Measurements from ENCODE around the gene YWHAG.

DNA sequence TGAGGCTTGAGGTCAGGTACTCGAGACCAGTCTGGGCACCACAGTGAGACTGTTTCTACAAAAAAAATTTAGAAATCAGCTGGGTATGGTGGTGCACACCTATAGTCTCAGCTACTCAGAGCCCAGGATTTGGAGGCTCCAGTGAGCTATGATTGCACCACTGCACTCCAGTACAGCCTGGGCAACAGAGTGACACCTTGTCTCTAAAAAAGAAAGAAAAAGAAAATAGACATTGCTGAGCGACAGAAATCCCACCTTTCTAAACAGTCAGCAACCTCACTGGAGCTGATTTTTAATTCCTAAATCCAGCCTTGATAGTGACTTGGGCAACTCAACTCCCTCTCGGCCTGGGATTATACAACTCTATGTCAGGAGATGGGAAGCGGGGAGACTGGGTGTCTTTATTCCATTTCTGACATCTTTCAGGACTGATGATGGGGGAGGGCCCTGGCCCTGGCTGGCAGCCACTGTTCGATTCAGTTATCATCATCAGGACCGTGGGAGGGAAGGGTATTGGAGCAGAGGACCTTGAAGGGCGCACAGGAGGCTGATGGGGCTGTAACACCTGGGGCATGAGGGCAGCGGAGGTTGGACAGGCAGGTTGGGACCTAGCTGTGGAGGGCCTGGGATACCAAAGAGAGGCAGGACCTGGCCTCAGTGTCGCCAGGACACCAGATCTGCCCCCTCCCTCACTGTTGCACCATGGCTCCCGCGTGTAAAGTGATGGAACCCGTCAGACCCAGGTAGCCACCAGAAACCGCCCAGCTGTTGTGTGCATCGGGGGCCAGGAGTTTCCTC lies 41.6 kb downstream of the YWHAG start:
- TF ChIP-seq ZNF565 (CRISPR knock-in tag; conservative IDR thresholded peaks at IDR 0.05; ENCODE audit: low read depth) (no peak), BACH2 (CRISPR knock-in tag; IDR thresholded peaks at IDR 0.05; ENCODE audit: borderline replicate concordance) (no peak), RARB (CRISPR knock-in tag; IDR thresholded peaks at IDR 0.05) (no peak), ZFP30 (CRISPR knock-in tag; IDR thresholded peaks at IDR 0.05) (no peak), ARNTL (CRISPR knock-in tag; IDR thresholded peaks at IDR 0.05; ENCODE audit: borderline replicate concordance, low read depth) (no peak), CSDC2 (CRISPR knock-in tag; IDR thresholded peaks at IDR 0.05) (no peak), ZNF8 (CRISPR knock-in tag; IDR thresholded peaks at IDR 0.05) (no peak), ESRRG (CRISPR knock-in tag; IDR thresholded peaks at IDR 0.05) (no peak)
- TF ChIP-seq, protein P1, sequence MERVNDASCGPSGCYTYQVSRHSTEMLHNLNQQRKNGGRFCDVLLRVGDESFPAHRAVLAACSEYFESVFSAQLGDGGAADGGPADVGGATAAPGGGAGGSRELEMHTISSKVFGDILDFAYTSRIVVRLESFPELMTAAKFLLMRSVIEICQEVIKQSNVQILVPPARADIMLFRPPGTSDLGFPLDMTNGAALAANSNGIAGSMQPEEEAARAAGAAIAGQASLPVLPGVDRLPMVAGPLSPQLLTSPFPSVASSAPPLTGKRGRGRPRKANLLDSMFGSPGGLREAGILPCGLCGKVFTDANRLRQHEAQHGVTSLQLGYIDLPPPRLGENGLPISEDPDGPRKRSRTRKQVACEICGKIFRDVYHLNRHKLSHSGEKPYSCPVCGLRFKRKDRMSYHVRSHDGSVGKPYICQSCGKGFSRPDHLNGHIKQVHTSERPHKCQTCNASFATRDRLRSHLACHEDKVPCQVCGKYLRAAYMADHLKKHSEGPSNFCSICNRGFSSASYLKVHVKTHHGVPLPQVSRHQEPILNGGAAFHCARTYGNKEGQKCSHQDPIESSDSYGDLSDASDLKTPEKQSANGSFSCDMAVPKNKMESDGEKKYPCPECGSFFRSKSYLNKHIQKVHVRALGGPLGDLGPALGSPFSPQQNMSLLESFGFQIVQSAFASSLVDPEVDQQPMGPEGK (CRISPR knock-in tag; IDR thresholded peaks at IDR 0.05; ENCODE audit: borderline replicate concordance): no peak
- TF ChIP-seq, protein P2, sequence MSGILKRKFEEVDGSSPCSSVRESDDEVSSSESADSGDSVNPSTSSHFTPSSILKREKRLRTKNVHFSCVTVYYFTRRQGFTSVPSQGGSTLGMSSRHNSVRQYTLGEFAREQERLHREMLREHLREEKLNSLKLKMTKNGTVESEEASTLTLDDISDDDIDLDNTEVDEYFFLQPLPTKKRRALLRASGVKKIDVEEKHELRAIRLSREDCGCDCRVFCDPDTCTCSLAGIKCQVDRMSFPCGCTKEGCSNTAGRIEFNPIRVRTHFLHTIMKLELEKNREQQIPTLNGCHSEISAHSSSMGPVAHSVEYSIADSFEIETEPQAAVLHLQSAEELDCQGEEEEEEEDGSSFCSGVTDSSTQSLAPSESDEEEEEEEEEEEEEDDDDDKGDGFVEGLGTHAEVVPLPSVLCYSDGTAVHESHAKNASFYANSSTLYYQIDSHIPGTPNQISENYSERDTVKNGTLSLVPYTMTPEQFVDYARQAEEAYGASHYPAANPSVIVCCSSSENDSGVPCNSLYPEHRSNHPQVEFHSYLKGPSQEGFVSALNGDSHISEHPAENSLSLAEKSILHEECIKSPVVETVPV (CRISPR knock-in tag; IDR thresholded peaks at IDR 0.05): no peak
- TF ChIP-seq, protein P3, sequence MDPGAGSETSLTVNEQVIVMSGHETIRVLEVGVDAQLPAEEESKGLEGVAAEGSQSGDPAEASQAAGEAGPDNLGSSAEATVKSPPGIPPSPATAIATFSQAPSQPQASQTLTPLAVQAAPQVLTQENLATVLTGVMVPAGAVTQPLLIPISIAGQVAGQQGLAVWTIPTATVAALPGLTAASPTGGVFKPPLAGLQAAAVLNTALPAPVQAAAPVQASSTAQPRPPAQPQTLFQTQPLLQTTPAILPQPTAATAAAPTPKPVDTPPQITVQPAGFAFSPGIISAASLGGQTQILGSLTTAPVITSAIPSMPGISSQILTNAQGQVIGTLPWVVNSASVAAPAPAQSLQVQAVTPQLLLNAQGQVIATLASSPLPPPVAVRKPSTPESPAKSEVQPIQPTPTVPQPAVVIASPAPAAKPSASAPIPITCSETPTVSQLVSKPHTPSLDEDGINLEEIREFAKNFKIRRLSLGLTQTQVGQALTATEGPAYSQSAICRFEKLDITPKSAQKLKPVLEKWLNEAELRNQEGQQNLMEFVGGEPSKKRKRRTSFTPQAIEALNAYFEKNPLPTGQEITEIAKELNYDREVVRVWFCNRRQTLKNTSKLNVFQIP (CRISPR knock-in tag; IDR thresholded peaks at IDR 0.05; ENCODE audit: borderline replicate concordance, low read depth): no peak
- TF ChIP-seq, protein P4, sequence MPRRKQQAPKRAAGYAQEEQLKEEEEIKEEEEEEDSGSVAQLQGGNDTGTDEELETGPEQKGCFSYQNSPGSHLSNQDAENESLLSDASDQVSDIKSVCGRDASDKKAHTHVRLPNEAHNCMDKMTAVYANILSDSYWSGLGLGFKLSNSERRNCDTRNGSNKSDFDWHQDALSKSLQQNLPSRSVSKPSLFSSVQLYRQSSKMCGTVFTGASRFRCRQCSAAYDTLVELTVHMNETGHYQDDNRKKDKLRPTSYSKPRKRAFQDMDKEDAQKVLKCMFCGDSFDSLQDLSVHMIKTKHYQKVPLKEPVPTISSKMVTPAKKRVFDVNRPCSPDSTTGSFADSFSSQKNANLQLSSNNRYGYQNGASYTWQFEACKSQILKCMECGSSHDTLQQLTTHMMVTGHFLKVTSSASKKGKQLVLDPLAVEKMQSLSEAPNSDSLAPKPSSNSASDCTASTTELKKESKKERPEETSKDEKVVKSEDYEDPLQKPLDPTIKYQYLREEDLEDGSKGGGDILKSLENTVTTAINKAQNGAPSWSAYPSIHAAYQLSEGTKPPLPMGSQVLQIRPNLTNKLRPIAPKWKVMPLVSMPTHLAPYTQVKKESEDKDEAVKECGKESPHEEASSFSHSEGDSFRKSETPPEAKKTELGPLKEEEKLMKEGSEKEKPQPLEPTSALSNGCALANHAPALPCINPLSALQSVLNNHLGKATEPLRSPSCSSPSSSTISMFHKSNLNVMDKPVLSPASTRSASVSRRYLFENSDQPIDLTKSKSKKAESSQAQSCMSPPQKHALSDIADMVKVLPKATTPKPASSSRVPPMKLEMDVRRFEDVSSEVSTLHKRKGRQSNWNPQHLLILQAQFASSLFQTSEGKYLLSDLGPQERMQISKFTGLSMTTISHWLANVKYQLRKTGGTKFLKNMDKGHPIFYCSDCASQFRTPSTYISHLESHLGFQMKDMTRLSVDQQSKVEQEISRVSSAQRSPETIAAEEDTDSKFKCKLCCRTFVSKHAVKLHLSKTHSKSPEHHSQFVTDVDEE (CRISPR knock-in tag; IDR thresholded peaks at IDR 0.05): no peak

Data from SK-N-SH treated with all-trans-retinoic acid at 6 μM for 48 hours (cell line).